Measurements from ENCODE around the gene CRAMP1. TPM values are rescaled to one million over a fixed set of nuclear protein-coding genes. Genes with fewer than 3 reads are reported as not detected.

The CRAMP1 gene
- total RNA-seq, result 8.6 and 8.8 TPM in 2 replicates

GRCh38 chr16:1612320-1613111, at the start of gene CRAMP1:
CRAMP1 (plus strand) TSS chr16:1612360; CDS start chr16:1614640, 2,280 bp downstream.

GRCh38 chr16:1677942-1678499, 65.9 kb downstream of the CRAMP1 start, which contains the start of gene JPT2:
JPT2 (plus strand) TSS chr16:1678279; CDS start chr16:1678313, 34 bp downstream.

GRCh38 chr16:1705688-1706385, 93.7 kb downstream of the CRAMP1 start, which contains the start of gene MAPK8IP3:
MAPK8IP3 (plus strand) TSS chr16:1706195; CDS start chr16:1706340, 145 bp downstream.

Other genes with a start within 250 kb of the CRAMP1 start
- gene UNKL, start 197.7 kb upstream of the CRAMP1 start, total RNA-seq, result 11.2 and 12.1 TPM in 2 replicates
- gene UQCC4, start 191.6 kb upstream of the CRAMP1 start, total RNA-seq, result 8.6 and 12.8 TPM in 2 replicates
- gene PERCC1, start 181.3 kb upstream of the CRAMP1 start, total RNA-seq, result 0.17 TPM in 1 of 2 replicates, not detected in the other
- gene CCDC154, start 167.8 kb upstream of the CRAMP1 start, total RNA-seq, result 0.29 and 0.66 TPM in 2 replicates
- 71.4 and 169 TPM in 2 replicates for gene CLCN7, start 137.3 kb upstream of the CRAMP1 start, total RNA-seq
- gene PTX4, start 123.4 kb upstream of the CRAMP1 start, total RNA-seq, result 0.29 TPM in 1 of 2 replicates, not detected in the other
- gene TELO2, start 119.0 kb upstream of the CRAMP1 start, total RNA-seq, result 16.5 and 23.3 TPM in 2 replicates
- gene TMEM204, start 78.7 kb upstream of the CRAMP1 start, total RNA-seq, result 9.0 and 10.1 TPM in 2 replicates
- gene IFT140, start 288 bp upstream of the CRAMP1 start, total RNA-seq, result 32.1 and 55.1 TPM in 2 replicates
- 32.7 and 50.9 TPM in 2 replicates for gene JPT2, start 65.9 kb downstream of the CRAMP1 start, total RNA-seq
- 48.4 and 59.9 TPM in 2 replicates for gene MAPK8IP3, start 93.8 kb downstream of the CRAMP1 start, total RNA-seq
- gene NME3, start 159.2 kb downstream of the CRAMP1 start, total RNA-seq, result 47.7 and 66.5 TPM in 2 replicates
- 13.5 and 18.0 TPM in 2 replicates for gene EME2, start 160.4 kb downstream of the CRAMP1 start, total RNA-seq
- 73.8 and 84.8 TPM in 2 replicates for gene MRPS34, start 160.8 kb downstream of the CRAMP1 start, total RNA-seq
- 31.3 and 42.3 TPM in 2 replicates for gene SPSB3, start 170.2 kb downstream of the CRAMP1 start, total RNA-seq
- gene NUBP2, start 170.6 kb downstream of the CRAMP1 start, total RNA-seq, result 70.0 and 90.2 TPM in 2 replicates
- under 0.01 and 0.15 TPM in 2 replicates for gene IGFALS, start 181.3 kb downstream of the CRAMP1 start, total RNA-seq
- 25.9 and 33.9 TPM in 2 replicates for gene HAGH, start 214.5 kb downstream of the CRAMP1 start, total RNA-seq
- gene FAHD1, start 214.8 kb downstream of the CRAMP1 start, total RNA-seq, result 82.9 and 96.4 TPM in 2 replicates

Data from smooth muscle cell of trachea (primary cell).